WTC11 (cell line): Measurements from ENCODE around the gene CDH6. TPM values are rescaled to one million over a fixed set of nuclear protein-coding genes. Genes with fewer than 3 reads are reported as not detected.

Experiments
- ATAC-seq: fragments of 200-7000 bp; cut with Tn5 transposase; 2 replicates; pipeline ENCODE4 v1.10.0; 2021; ENCODE audit warnings: mild to moderate bottlenecking, moderate library complexity
- CTCF ChIA-PET: fragments of 300-600 bp; sonication (Branson Sonifier 250); formaldehyde crosslinking; loops from one replicate; lab custom pipeline; 2021; ENCODE audit warnings: antibody characterized with exemption; lab: Charles Lee
- POLR2A ChIA-PET: fragments of 350-600 bp; sonication (Branson Sonifier 250); formaldehyde crosslinking; loops from one replicate; lab custom pipeline; 2021; ENCODE audit warnings: antibody characterized with exemption; lab: Charles Lee
- DNase-seq: peaks from one replicate; pipeline ENCODE4 v3.0.0; 2021; ENCODE audit warnings: low spot score
- H3K27ac Mint-ChIP-seq: 2 replicates; pipeline ENCODE4 v1.8.0; 2021; ENCODE audit warnings: mixed read lengths
- H3K27me3 Mint-ChIP-seq: 2 replicates; pipeline ENCODE4 v1.8.0; 2021; ENCODE audit warnings: low read depth, mild to moderate bottlenecking, moderate library complexity, mixed read lengths
- H3K36me3 Mint-ChIP-seq: 2 replicates; pipeline ENCODE4 v1.8.0; 2021; ENCODE audit warnings: mixed read lengths
- H3K4me1 Mint-ChIP-seq: 2 replicates; pipeline ENCODE4 v1.8.0; 2022; ENCODE audit warnings: mixed read lengths
- H3K4me3 Mint-ChIP-seq: 2 replicates; pipeline ENCODE4 v1.8.0; 2021; ENCODE audit warnings: mild to moderate bottlenecking, moderate library complexity, mixed read lengths
- H3K9me3 Mint-ChIP-seq: 2 replicates; pipeline ENCODE4 v1.8.0; 2021; ENCODE audit warnings: mixed read lengths
- ESRRA ChIP-seq: sonication (generic); formaldehyde crosslinking; IDR thresholded peaks from 2 replicates; pipeline ENCODE4 v1.8.1; 2022; ENCODE audit warnings: mild to moderate bottlenecking, missing genetic modification reagents, borderline replicate concordance
- TCF7 ChIP-seq: sonication (generic); formaldehyde crosslinking; IDR thresholded peaks from 2 replicates; pipeline ENCODE4 v1.8.0; 2022; ENCODE audit warnings: mild to moderate bottlenecking, low read depth, missing genetic modification reagents, moderate library complexity
- ZNF219 ChIP-seq: sonication (generic); formaldehyde crosslinking; IDR thresholded peaks from 2 replicates; pipeline ENCODE4 v1.8.0; 2023; ENCODE audit warnings: missing genetic modification reagents, mild to moderate bottlenecking, borderline replicate concordance
- ZNF263 ChIP-seq: sonication (generic); formaldehyde crosslinking; IDR thresholded peaks from 2 replicates; pipeline ENCODE4 v1.8.1; 2022; ENCODE audit warnings: low read depth, mild to moderate bottlenecking, moderate library complexity, missing genetic modification reagents
- total RNA-seq: library from RNA; stranded (reverse); gene quantifications from 3 replicates; pipeline ENCODE4 v1.2.3, GENCODE V29; 2021
- TF ChIP-seq, protein P1 (sequence below): sonication (generic); formaldehyde crosslinking; IDR thresholded peaks from 2 replicates; pipeline ENCODE4 v1.8.1; 2022; ENCODE audit warnings: low read depth, missing genetic modification reagents, borderline replicate concordance
- TF ChIP-seq, protein P2 (sequence below): sonication (generic); formaldehyde crosslinking; IDR thresholded peaks from 2 replicates; pipeline ENCODE4 v1.8.0; 2022; ENCODE audit warnings: mild to moderate bottlenecking, missing genetic modification reagents
- TF ChIP-seq, protein P3 (sequence below): sonication (generic); formaldehyde crosslinking; IDR thresholded peaks from 2 replicates; pipeline ENCODE4 v1.8.1; 2023; ENCODE audit warnings: mild to moderate bottlenecking, missing genetic modification reagents
- TF ChIP-seq, protein P4 (sequence below): sonication (generic); formaldehyde crosslinking; IDR thresholded peaks from 2 replicates; pipeline ENCODE4 v1.8.1; 2023; ENCODE audit warnings: mild to moderate bottlenecking, moderate library complexity, missing genetic modification reagents
- TF ChIP-seq, protein P5 (sequence below): sonication (generic); formaldehyde crosslinking; IDR thresholded peaks from 2 replicates; pipeline ENCODE4 v1.8.1; 2023; ENCODE audit warnings: mild to moderate bottlenecking, missing genetic modification reagents, moderate library complexity
- TF ChIP-seq, protein P6 (sequence below): sonication (generic); formaldehyde crosslinking; IDR thresholded peaks from 2 replicates; pipeline ENCODE4 v1.8.0; 2022; ENCODE audit warnings: missing genetic modification reagents
- TF ChIP-seq, protein P7 (sequence below): sonication (generic); formaldehyde crosslinking; IDR thresholded peaks from 2 replicates; pipeline ENCODE4 v1.8.1; 2022; ENCODE audit warnings: mild to moderate bottlenecking, moderate library complexity, missing genetic modification reagents

Gene CDH6
- total RNA-seq, 1 experiment from 2014 or later = 2.6 TPM

DNA sequence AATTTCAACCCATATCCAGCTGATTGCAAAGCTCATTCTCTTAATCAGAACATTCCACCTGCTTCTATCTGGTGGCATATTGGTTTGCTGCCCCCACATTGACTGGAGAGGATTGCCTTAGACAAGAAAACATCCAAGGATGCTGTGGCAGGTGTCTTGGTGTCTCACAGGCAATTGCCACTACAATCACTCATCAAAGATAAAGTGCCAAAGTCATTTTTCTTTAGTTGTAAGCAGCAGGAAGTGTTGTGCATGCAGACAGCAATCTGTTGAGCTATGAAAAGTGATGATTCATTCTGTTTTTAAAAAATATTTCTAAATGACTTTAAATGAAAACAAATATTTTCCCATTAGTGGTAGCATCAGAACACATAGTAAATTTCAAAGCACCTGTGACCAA lies 53.9 kb downstream of the CDH6 start:
- no peaks in the 10 kb centered on the region for H3K4me1 Mint-ChIP-seq

More for the DNA sequence above, 53.9 kb downstream of the CDH6 start:
- H3K9me3 Mint-ChIP-seq = no peaks in the 10 kb centered on the region
- ATAC-seq (no peak), DNase-seq (no peak)
- no peak overlapping the region for H3K4me3 Mint-ChIP-seq
- no peaks in the 10 kb centered on the region for H3K36me3 Mint-ChIP-seq
- POLR2A ChIA-PET = no interaction called here
- CTCF ChIA-PET = interaction anchor here (1.3 to 1.8 kb wide), 3 partner anchors 10 to 23 kb away, joined by 4 to 8 read pairs (median 5); no protein-coding TSS in a partner anchor
- no peak for TF ChIP-seq ZNF263
- TF ChIP-seq, protein P1, sequence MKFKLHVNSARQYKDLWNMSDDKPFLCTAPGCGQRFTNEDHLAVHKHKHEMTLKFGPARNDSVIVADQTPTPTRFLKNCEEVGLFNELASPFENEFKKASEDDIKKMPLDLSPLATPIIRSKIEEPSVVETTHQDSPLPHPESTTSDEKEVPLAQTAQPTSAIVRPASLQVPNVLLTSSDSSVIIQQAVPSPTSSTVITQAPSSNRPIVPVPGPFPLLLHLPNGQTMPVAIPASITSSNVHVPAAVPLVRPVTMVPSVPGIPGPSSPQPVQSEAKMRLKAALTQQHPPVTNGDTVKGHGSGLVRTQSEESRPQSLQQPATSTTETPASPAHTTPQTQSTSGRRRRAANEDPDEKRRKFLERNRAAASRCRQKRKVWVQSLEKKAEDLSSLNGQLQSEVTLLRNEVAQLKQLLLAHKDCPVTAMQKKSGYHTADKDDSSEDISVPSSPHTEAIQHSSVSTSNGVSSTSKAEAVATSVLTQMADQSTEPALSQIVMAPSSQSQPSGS (CRISPR knock-in tag) = no peak
- TF ChIP-seq, protein P2, sequence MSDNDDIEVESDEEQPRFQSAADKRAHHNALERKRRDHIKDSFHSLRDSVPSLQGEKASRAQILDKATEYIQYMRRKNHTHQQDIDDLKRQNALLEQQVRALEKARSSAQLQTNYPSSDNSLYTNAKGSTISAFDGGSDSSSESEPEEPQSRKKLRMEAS (CRISPR knock-in tag) = no peak
- no peak for TF ChIP-seq TCF7 (CRISPR knock-in tag)
- TF ChIP-seq, protein P3, sequence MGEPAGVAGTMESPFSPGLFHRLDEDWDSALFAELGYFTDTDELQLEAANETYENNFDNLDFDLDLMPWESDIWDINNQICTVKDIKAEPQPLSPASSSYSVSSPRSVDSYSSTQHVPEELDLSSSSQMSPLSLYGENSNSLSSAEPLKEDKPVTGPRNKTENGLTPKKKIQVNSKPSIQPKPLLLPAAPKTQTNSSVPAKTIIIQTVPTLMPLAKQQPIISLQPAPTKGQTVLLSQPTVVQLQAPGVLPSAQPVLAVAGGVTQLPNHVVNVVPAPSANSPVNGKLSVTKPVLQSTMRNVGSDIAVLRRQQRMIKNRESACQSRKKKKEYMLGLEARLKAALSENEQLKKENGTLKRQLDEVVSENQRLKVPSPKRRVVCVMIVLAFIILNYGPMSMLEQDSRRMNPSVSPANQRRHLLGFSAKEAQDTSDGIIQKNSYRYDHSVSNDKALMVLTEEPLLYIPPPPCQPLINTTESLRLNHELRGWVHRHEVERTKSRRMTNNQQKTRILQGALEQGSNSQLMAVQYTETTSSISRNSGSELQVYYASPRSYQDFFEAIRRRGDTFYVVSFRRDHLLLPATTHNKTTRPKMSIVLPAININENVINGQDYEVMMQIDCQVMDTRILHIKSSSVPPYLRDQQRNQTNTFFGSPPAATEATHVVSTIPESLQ (CRISPR knock-in tag) = no peak
- TF ChIP-seq, protein P4, sequence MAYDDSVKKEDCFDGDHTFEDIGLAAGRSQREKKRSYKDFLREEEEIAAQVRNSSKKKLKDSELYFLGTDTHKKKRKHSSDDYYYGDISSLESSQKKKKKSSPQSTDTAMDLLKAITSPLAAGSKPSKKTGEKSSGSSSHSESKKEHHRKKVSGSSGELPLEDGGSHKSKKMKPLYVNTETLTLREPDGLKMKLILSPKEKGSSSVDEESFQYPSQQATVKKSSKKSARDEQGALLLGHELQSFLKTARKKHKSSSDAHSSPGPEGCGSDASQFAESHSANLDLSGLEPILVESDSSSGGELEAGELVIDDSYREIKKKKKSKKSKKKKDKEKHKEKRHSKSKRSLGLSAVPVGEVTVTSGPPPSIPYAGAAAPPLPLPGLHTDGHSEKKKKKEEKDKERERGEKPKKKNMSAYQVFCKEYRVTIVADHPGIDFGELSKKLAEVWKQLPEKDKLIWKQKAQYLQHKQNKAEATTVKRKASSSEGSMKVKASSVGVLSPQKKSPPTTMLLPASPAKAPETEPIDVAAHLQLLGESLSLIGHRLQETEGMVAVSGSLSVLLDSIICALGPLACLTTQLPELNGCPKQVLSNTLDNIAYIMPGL (CRISPR knock-in tag) = no peak
- TF ChIP-seq, protein P5, sequence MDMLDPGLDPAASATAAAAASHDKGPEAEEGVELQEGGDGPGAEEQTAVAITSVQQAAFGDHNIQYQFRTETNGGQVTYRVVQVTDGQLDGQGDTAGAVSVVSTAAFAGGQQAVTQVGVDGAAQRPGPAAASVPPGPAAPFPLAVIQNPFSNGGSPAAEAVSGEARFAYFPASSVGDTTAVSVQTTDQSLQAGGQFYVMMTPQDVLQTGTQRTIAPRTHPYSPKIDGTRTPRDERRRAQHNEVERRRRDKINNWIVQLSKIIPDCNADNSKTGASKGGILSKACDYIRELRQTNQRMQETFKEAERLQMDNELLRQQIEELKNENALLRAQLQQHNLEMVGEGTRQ (CRISPR knock-in tag) = no peak
- TF ChIP-seq ESRRA (CRISPR knock-in tag) = no peak
- TF ChIP-seq, protein P6, sequence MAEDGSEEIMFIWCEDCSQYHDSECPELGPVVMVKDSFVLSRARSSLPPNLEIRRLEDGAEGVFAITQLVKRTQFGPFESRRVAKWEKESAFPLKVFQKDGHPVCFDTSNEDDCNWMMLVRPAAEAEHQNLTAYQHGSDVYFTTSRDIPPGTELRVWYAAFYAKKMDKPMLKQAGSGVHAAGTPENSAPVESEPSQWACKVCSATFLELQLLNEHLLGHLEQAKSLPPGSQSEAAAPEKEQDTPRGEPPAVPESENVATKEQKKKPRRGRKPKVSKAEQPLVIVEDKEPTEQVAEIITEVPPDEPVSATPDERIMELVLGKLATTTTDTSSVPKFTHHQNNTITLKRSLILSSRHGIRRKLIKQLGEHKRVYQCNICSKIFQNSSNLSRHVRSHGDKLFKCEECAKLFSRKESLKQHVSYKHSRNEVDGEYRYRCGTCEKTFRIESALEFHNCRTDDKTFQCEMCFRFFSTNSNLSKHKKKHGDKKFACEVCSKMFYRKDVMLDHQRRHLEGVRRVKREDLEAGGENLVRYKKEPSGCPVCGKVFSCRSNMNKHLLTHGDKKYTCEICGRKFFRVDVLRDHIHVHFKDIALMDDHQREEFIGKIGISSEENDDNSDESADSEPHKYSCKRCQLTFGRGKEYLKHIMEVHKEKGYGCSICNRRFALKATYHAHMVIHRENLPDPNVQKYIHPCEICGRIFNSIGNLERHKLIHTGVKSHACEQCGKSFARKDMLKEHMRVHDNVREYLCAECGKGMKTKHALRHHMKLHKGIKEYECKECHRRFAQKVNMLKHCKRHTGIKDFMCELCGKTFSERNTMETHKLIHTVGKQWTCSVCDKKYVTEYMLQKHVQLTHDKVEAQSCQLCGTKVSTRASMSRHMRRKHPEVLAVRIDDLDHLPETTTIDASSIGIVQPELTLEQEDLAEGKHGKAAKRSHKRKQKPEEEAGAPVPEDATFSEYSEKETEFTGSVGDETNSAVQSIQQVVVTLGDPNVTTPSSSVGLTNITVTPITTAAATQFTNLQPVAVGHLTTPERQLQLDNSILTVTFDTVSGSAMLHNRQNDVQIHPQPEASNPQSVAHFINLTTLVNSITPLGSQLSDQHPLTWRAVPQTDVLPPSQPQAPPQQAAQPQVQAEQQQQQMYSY (CRISPR knock-in tag) = no peak
- TF ChIP-seq, protein P7, sequence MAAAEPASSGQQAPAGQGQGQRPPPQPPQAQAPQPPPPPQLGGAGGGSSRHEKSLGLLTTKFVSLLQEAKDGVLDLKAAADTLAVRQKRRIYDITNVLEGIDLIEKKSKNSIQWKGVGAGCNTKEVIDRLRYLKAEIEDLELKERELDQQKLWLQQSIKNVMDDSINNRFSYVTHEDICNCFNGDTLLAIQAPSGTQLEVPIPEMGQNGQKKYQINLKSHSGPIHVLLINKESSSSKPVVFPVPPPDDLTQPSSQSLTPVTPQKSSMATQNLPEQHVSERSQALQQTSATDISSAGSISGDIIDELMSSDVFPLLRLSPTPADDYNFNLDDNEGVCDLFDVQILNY (CRISPR knock-in tag) = no peak
- no peak for TF ChIP-seq ZNF219
- no peaks in the 10 kb centered on the region for H3K27me3 Mint-ChIP-seq
- H3K27ac Mint-ChIP-seq = no peak overlapping the region
